Activated CD4-positive, alpha-beta T cell treated with anti-CD3 and anti-CD28 coated beads, Interleukin-2, Interleukin-4, amounts not matched to agents 100 ng/mL and 50 ng/mL, durations not matched to agents 16 hours and 8 hours (primary cell): ENCODE results near the gene RXRA.

Experiments used
- DNase-seq: peaks from one replicate; pipeline ENCODE4 v3.0.0-alpha.2; 2020; ENCODE audit warnings: low spot score

The RXRA gene

DNA sequence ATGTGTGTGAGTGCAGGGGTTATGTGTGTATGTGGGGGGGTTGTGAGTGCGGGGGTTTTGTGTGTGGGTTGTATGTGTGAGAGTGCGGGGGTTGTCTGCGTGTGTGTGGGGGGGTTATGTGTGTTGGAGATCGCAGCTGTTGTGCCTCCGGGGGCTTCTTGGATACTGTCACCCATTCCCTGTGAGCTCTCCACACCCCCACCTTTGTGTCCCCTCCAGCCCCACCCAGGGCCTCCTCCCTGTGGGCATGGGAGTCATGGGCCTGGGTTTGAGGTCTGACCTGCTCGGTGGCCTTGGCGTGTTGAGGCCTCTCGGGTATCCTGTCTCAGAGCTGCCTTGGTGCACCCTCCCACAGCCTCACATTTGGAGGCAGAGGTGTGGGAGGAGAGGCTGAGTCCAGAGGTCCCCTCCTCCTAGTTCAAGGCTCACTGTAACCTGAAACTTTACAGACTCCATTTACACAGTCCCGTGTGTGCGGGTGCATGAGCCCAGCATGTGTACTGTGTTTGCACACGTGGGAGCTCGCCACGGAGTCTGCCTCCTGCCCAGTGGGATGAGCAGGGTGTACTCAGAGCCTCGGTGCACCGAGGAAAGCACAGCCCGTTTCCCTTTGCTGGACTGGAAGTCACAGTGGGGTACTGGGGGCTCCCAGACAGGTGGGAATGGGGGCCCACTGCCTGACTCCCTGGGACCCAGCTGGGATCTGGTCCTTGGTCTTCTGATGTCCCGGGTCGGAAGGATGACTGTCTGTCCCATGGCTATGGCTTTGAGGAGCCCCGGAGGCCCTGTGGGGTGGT is 43.4 kb downstream of the RXRA start:
- no peak for DNase-seq

- DNase-seq: no peak
Measured at GRCh38 chr9:134370213-134370492, 43.9 kb downstream of the RXRA start.

DNA sequence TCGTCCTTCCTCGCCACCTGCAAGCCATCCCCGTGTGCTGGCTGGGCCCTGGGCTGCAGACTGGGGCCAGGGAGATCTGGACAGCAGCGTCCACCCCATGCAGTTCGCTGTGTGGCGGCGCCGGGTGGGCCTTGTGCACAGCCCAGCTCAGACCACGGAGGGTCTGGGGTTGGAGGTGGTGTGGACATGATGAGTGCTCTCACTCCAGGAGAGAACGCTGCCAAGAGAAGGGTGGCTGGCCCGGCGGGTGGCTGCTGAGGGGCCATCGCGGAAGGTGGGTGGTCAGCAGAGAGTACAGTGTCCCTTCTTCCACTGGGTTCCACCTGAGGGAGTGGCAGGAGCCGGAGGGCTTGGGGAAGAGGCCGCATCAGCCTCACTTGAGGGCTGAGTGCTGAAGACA is 44.4 kb downstream of the RXRA start:
- DNase-seq: no peak

DNA sequence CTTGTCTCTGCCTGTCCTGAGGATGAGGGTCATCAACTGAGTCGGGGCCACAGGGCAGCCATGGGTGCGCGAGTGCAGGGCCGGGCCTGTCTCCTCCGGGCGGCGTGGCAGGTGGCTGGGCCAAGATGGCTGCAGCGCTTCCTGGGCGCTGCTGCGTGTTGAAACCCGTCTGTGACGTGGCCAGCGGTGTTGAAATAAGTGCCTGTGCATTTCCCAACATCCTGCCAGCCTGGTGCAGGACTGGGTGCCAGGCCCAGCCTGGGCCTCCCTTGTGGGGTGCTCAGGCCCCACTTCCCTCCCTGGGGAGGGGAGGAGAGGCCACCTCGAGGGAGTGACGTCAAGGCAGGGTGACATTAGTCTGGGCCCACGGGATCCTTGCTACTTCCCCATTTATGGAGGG is 45.5 kb downstream of the RXRA start:
- no peak for DNase-seq

GRCh38 chr9:134372581-134373267 is 46.5 kb downstream of the RXRA start:
- DNase-seq: no peak

DNA sequence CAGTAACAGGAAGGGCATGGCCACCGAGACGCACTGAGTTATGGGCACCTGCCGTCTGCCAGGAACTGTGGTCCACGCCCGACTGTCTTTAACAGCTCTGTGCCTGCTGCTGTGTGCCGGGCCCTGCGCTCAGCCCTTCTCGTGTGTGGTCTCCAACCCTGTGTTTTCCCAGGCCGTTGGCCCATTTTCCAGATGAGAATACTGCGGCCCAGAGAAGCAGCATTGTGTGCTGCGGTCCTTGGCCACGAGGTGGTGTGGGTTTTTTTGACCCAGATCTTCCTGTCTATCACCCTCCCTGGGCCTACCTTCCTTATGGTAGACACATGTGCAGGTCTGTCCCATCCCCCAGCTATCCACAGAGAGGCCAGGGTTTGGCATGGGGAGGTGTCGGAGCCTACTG is 47.0 kb downstream of the RXRA start:
- DNase-seq: no peak

DNA sequence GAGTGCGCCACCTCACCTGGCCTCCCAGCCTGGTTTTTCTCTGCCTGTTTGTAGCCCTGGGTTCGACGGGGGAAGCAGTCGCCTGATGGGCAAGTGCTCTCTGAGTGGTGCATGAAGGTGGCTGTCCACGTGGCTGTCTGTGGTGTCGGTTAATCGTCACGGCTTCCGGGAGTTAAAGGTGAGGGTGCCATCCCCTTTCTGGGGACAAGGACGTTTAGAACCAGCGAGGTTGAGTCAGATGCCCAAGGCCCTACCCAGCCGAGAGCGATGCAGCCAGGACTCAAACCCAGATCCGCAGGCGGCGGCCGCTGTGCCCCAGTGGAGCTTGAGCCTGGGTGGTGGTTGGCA is 47.7 kb downstream of the RXRA start:
- DNase-seq: no peak

GRCh38 chr9:134374301-134375010 is 48.2 kb downstream of the RXRA start:
- DNase-seq: no peak

- DNase-seq: no peak
Measured at GRCh38 chr9:134375011-134375390, 48.7 kb downstream of the RXRA start.

DNA sequence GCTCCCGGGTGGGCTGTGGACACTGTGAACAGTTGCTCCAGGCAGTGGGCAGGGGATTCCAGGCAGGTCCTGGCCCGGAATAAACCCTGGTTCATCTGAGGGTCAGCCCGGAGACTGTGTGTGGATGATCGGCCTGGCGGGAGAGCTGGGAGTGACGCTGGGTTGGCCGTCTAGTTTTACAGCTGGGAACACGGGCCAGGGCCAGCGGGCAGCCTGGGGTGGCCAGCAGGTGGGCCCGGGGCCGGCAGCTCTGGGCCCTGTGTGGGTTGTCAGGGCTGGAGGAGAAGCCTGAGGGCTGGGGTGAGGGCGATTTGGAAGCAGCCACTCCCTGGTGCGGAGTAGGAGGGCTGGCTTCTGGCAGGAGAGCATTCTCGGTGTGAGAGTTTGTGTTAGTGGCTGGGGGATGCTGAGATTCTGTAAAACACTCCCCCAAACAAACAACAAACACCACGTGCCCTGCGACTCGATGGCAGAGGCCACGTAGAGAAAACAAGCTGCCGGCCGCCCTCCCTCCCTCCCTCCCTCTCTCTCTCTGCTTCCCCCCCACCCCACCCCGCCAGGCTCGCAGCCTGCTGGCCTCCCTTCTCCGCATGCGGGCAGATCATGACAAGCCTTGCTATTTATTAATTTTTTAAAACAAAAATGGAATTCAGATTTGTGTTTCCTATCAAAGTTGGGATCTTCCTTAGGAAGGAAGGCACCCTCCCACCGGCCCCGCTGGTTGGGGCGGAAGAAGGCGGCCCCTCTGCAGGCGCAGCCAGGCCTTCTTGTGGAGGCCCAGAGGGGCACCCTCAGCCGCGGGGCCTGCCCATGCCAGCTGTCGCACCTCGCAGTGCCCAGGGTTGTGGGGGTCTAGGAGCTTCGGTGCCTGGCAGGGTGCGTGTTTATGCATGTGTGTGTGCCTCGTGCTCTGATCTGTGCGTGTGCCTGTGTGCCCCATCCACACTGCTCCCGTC is 49.5 kb downstream of the RXRA start:
- no peak for DNase-seq

- no peak for DNase-seq
Measured at GRCh38 chr9:134376386-134377142, 50.3 kb downstream of the RXRA start.

GRCh38 chr9:134377143-134377484 is 50.9 kb downstream of the RXRA start:
- no peak for DNase-seq

GRCh38 chr9:134377976-134378375 is 51.7 kb downstream of the RXRA start:
- no peak for DNase-seq

GRCh38 chr9:134378901-134379338 is 52.7 kb downstream of the RXRA start:
- no peak for DNase-seq

- DNase-seq: no peak
Measured at GRCh38 chr9:134379831-134380365, 53.6 kb downstream of the RXRA start.

- no peak for DNase-seq
Measured at GRCh38 chr9:134380542-134381271, 54.5 kb downstream of the RXRA start.

- no peak for DNase-seq
Measured at GRCh38 chr9:134381272-134381661, 55.0 kb downstream of the RXRA start.

- no peak for DNase-seq
Measured at GRCh38 chr9:134381671-134382516, 55.6 kb downstream of the RXRA start.

GRCh38 chr9:134382733-134383132 is 56.5 kb downstream of the RXRA start:
- no peak for DNase-seq

- no peak for DNase-seq
Measured at GRCh38 chr9:134383148-134383547, 56.9 kb downstream of the RXRA start.
